Stimulated activated effector memory CD8-positive, alpha-beta T cell treated with anti-CD3 and anti-CD28 coated beads, Interleukin-12 subunit alpha, Interleukin-12 subunit beta, amount 100 ng/mL, for 72 hours (primary cell): ENCODE data around the gene PHKA2.
"Not testable (repeated sequence)": the region's sequence is repeated elsewhere in the genome, so short reads cannot be mapped to it uniquely, and the experiment has no call there.

ENCODE experiments used
- ATAC-seq: fragments of 150-1000 bp; cut with Tn5 transposase; 2 replicates; pipeline ENCODE4 v1.10.0; 2021
- DNase-seq, 2 donors: peaks; one replicate each; pipeline ENCODE4 v3.0.0; 2021 to 2022; ENCODE audit warnings: low spot score in 2 of 2
- H3K27ac Mint-ChIP-seq: one replicate; pipeline ENCODE4 v1.8.0; 2022; ENCODE audit warnings: mild to moderate bottlenecking, mixed read lengths
- H3K36me3 Mint-ChIP-seq: one replicate; pipeline ENCODE4 v1.8.0; 2022; ENCODE audit warnings: mild to moderate bottlenecking, mixed read lengths
- H3K4me1 Mint-ChIP-seq: one replicate; pipeline ENCODE4 v1.8.0; 2022; ENCODE audit warnings: mixed read lengths
- H3K4me3 Mint-ChIP-seq: one replicate; pipeline ENCODE4 v1.8.0; 2022; ENCODE audit warnings: mild to moderate bottlenecking, mixed read lengths
- H3K9me3 Mint-ChIP-seq: one replicate; pipeline ENCODE4 v1.8.0; 2022; ENCODE audit warnings: mixed read lengths

PHKA2 gene

GRCh38 chrX:18983666-18984380 lies at the start of gene PHKA2:
Gene PHKA2, minus strand, starts transcription at chrX:18984114. Its CDS starts 182 bp downstream, at chrX:18983932.
- peak in 1 of 2 donors; percentile 75 for DNase-seq

GRCh38 chrX:19030805-19031204 lies 46.9 kb upstream of the PHKA2 start:
- Mint-ChIP-seq H3K9me3 (no peaks in the 10 kb centered on the region), H3K36me3 (no peaks in the 10 kb centered on the region), H3K4me1 (no peaks in the 10 kb centered on the region), H3K27ac (no peak overlapping the region), H3K4me3 (no peak overlapping the region)
- ATAC-seq (no peak), DNase-seq (no peak)

More at GRCh38 chrX:18983666-18984380, at the start of gene PHKA2:
- Mint-ChIP-seq H3K36me3 (no peaks in the 10 kb centered on the region), H3K27ac (peak within 1 kb of the TSS; percentile 89), H3K4me1 (peaks cover 5% of the 10 kb centered on the region), H3K4me3 (peak within 1 kb of the TSS; percentile 76), H3K9me3 (no peaks in the 10 kb centered on the region)
- ATAC-seq, result peak; percentile 57

GRCh38 chrX:19028560-19028959 lies 44.6 kb upstream of the PHKA2 start:
- no peak for ATAC-seq
- Mint-ChIP-seq H3K27ac (no peak overlapping the region), H3K9me3 (no peaks in the 10 kb centered on the region), H3K36me3 (no peaks in the 10 kb centered on the region), H3K4me1 (no peaks in the 10 kb centered on the region), H3K4me3 (no peak overlapping the region)
- no peak for DNase-seq

DNA sequence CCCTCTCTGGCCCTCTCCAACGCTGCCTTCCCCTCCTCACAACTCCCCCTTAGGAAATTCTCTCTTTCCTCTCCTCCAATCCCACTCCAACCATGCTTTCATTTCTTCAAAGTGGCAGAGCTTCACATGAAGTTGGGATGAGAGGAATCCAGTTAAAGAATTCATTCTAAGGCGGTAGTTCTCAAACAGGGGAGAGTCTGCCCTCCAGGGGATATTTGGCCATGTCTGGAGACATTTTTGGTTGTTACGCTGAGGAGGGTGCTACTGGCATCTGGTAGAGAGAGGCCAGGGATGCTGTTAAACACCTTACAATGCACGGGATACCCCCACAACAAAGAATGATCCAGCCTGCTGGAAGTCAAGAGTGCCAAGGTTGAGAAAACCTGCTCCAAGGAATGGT lies 40.5 kb upstream of the PHKA2 start:
- no peaks in the 10 kb centered on the region for H3K9me3 Mint-ChIP-seq
- H3K4me1 Mint-ChIP-seq, result no peaks in the 10 kb centered on the region
- ATAC-seq, result no peak
- DNase-seq, result no peak
- H3K27ac Mint-ChIP-seq, result no peak overlapping the region
- H3K36me3 Mint-ChIP-seq, result no peaks in the 10 kb centered on the region
- H3K4me3 Mint-ChIP-seq, result no peak overlapping the region

DNA sequence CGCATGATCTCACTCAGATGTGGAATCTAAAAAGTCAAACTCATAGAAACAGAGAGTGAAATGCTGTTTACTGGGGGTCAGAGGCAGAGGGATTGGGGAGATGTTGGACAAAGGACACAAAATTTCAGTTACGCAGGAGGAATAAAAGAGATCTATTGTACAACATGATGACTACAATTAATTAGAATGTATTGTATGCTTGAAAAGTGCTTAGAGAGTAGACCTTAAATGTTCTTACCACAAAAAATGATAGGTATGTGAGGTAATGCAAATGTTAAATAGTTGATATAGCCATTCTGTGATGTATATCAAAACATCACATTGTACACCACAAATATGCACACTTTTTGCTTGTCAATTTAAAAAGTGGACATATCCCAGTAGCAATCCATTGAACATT lies 36.1 kb upstream of the PHKA2 start:
- DNase-seq, result no peak
- ATAC-seq, result no peak
- Mint-ChIP-seq H3K4me3 (no peak overlapping the region), H3K9me3 (no peaks in the 10 kb centered on the region), H3K4me1 (no peaks in the 10 kb centered on the region), H3K27ac (no peak overlapping the region), H3K36me3 (no peaks in the 10 kb centered on the region)

GRCh38 chrX:19017271-19017670 lies 33.4 kb upstream of the PHKA2 start:
- no peak for ATAC-seq
- H3K36me3 Mint-ChIP-seq, result no peaks in the 10 kb centered on the region
- no peaks in the 10 kb centered on the region for H3K4me1 Mint-ChIP-seq
- H3K9me3 Mint-ChIP-seq, result no peaks in the 10 kb centered on the region
- no peak overlapping the region for H3K4me3 Mint-ChIP-seq
- no peak for DNase-seq
- no peak overlapping the region for H3K27ac Mint-ChIP-seq

DNA sequence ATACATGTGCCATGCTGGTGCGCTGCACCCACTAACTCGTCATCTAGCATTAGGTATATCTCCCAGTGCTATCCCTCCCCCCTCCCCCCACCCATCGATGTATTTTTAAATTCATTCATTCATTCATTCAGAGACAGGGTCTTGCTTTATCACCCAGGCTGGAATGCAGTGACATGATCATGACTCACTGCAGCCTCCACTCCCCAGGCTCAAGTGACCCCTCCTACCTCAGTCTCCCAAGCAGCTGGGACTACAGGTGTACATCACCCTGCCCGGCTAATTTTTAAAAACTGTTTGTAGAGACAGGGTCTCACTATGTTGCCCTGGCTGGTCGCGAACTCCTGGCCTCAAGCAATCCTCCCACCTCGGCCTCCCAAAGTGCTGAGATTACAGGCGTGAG lies 32.7 kb upstream of the PHKA2 start:
- ATAC-seq, DNase-seq, H3K27ac Mint-ChIP-seq, H3K4me1 Mint-ChIP-seq, H3K9me3 Mint-ChIP-seq, H3K36me3 Mint-ChIP-seq, H3K4me3 Mint-ChIP-seq: not testable (repeated sequence)

DNA sequence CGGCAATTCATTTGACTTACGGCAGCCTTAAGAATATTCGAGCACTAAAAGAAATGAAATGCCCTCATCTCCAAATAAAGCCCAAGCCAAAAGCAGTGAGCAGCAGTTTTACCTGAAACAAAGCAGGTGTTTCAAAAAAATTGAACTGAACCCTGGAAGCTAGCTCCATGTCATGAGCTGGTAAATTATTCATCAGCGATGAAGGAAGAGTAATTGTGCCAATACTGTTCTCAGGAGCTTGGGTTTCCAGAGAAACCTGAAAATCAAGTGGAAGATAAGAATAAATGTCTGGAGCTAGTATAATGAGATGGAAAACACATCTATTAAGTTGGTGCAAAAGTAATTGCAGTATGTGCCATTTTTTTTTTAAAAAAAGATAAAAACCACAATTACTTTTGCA lies 24.0 kb upstream of the PHKA2 start:
- H3K9me3 Mint-ChIP-seq, result no peaks in the 10 kb centered on the region

DNA sequence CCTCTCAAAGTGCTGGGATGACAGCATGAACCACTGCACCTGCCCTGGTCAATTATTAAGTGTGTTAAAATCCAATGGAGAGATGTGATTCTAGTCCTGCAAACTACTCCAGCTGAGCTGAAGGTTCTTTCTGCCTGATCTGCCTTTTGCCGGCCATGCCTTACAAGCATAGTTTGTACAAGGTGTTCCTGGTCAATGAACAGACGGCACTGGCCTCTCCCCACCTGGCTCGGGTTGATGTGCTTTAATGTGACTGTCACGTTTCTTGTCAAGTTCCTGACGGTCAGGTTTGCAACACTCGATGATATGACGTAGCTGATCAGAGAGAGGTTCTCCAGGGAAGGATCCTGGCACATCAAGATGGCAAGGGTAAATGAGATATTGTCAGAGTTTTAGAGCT lies 23.1 kb upstream of the PHKA2 start:
- no peak overlapping the region for H3K27ac Mint-ChIP-seq
- no peak overlapping the region for H3K4me3 Mint-ChIP-seq
- no peaks in the 10 kb centered on the region for H3K36me3 Mint-ChIP-seq
- DNase-seq (no peak), ATAC-seq (no peak)
- H3K9me3 Mint-ChIP-seq, result no peaks in the 10 kb centered on the region
- no peaks in the 10 kb centered on the region for H3K4me1 Mint-ChIP-seq

More for the DNA sequence above, 24.0 kb upstream of the PHKA2 start:
- no peak overlapping the region for H3K4me3 Mint-ChIP-seq
- ATAC-seq (no peak), DNase-seq (no peak)
- H3K4me1 Mint-ChIP-seq, result no peaks in the 10 kb centered on the region
- H3K27ac Mint-ChIP-seq, result no peak overlapping the region
- no peaks in the 10 kb centered on the region for H3K36me3 Mint-ChIP-seq

GRCh38 chrX:19005909-19006308 lies 22.0 kb upstream of the PHKA2 start:
- DNase-seq (no peak), ATAC-seq (no peak)
- no peak overlapping the region for H3K27ac Mint-ChIP-seq
- H3K36me3 Mint-ChIP-seq, result no peaks in the 10 kb centered on the region
- H3K4me1 Mint-ChIP-seq, result no peaks in the 10 kb centered on the region
- H3K9me3 Mint-ChIP-seq, result no peaks in the 10 kb centered on the region
- no peak overlapping the region for H3K4me3 Mint-ChIP-seq

DNA sequence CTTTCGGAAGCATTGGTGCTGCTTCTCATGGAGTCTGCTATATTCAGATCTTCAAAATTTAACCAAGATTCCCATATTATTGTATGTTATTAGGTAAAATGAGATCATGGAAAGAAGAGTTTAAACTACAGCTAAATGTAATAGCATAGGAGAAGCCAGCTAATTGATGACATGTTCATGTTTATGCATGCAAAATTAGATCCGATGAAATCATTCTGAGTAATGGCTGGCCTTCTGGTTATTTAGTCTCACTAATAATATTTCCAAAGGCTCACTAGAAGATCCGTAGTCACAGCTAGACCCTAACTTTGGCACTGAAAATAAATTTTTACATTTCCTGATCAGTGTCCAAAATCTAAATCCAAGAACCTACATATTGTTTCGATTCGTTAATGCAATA lies 19.8 kb upstream of the PHKA2 start:
- no peak for ATAC-seq
- Mint-ChIP-seq H3K4me1 (no peaks in the 10 kb centered on the region), H3K36me3 (no peaks in the 10 kb centered on the region), H3K27ac (no peak overlapping the region), H3K9me3 (no peaks in the 10 kb centered on the region), H3K4me3 (no peak overlapping the region)
- no peak for DNase-seq

DNA sequence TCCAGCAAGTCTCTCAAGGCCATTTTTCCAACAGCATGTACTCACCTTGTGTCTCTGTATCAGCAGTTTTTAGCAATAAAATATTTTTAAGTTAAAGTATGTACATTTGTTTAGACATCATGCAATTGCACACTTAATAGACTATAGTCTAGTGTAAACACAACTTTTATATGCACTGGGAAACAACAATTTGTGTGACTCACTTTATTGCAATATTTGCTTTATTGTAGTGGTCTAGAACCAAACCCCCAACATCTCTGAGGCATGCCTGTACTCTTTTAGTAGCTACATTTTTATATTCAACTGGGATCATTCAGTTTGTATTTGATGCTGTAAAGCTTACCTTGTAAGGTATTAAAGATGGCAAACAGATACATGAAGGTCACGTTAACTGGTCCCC lies 14.7 kb upstream of the PHKA2 start:
- ATAC-seq, result no peak
- no peaks in the 10 kb centered on the region for H3K4me1 Mint-ChIP-seq

DNA sequence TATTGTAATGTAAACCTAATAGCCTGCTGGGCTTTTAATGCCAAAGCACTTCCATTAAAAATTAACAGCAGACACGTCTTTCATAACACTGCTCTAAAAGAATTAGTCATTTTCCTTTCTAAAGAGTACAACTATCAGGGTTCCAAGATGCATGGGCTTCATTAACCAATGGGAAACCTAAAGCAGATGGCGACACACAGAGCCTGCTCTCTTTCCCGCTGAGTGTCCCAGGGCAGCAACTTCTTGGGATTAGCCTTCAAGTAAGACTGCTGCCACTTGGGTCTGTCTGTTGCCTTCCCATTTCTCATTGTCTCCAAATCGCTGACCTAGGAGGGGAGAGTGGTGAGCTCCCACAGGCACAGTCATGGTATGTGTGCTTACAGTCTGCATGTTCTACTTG lies 14.0 kb upstream of the PHKA2 start:
- ATAC-seq, result no peak
- Mint-ChIP-seq H3K4me1 (no peaks in the 10 kb centered on the region), H3K9me3 (no peaks in the 10 kb centered on the region), H3K27ac (no peak overlapping the region), H3K36me3 (no peaks in the 10 kb centered on the region), H3K4me3 (no peak overlapping the region)
- DNase-seq, result no peak

More for the DNA sequence above, 14.7 kb upstream of the PHKA2 start:
- no peaks in the 10 kb centered on the region for H3K36me3 Mint-ChIP-seq
- no peaks in the 10 kb centered on the region for H3K9me3 Mint-ChIP-seq
- no peak overlapping the region for H3K4me3 Mint-ChIP-seq
- no peak overlapping the region for H3K27ac Mint-ChIP-seq
- DNase-seq, result no peak

GRCh38 chrX:18996536-18996935 lies 12.6 kb upstream of the PHKA2 start:
- H3K4me3 Mint-ChIP-seq, result no peak overlapping the region
- H3K36me3 Mint-ChIP-seq, result no peaks in the 10 kb centered on the region
- DNase-seq (no peak), ATAC-seq (no peak)
- no peaks in the 10 kb centered on the region for H3K9me3 Mint-ChIP-seq
- no peaks in the 10 kb centered on the region for H3K4me1 Mint-ChIP-seq
- H3K27ac Mint-ChIP-seq, result no peak overlapping the region

DNA sequence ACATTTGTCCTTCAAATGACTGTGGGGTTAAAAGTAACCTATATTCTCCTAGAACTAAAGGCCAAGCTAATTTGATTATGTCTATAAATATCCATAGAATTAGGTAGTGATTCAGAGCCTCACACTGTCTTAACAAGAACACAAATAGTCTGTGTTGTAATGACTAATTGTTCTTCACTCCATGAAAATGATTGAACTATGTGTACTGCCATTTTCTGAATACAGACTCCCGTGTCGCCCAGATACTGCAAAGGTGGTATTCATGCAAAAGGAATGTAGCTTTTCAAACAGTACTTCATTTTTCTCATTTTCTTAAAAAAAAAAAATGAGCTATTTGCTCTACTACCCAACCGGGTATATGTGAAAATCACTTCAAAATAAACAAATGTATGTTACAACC lies 11.3 kb upstream of the PHKA2 start:
- Mint-ChIP-seq H3K4me3 (no peak overlapping the region), H3K36me3 (no peaks in the 10 kb centered on the region), H3K27ac (no peak overlapping the region), H3K4me1 (no peaks in the 10 kb centered on the region), H3K9me3 (no peaks in the 10 kb centered on the region)
- no peak for DNase-seq
- no peak for ATAC-seq

- DNase-seq (no peak), ATAC-seq (no peak)
- Mint-ChIP-seq H3K4me1 (no peaks in the 10 kb centered on the region), H3K9me3 (no peaks in the 10 kb centered on the region), H3K4me3 (no peak overlapping the region), H3K36me3 (no peaks in the 10 kb centered on the region), H3K27ac (no peak overlapping the region)
Observed at GRCh38 chrX:18994713-18995112, 10.8 kb upstream of the PHKA2 start.

GRCh38 chrX:18992829-18993228 lies 8.9 kb upstream of the PHKA2 start:
- Mint-ChIP-seq H3K4me1 (no peaks in the 10 kb centered on the region), H3K27ac (no peak overlapping the region), H3K36me3 (no peaks in the 10 kb centered on the region), H3K4me3 (no peak overlapping the region), H3K9me3 (no peaks in the 10 kb centered on the region)
- ATAC-seq (no peak), DNase-seq (no peak)
